Stimulated activated CD8-positive, alpha-beta memory T cell treated with anti-CD3 and anti-CD28 coated beads, Interleukin-2, amount 100 ng/mL, for 48 hours (primary cell): ENCODE measurements around the gene NAPA.
"Not testable (repeated sequence)": the region's sequence is repeated elsewhere in the genome, so short reads cannot be mapped to it uniquely, and the experiment has no call there.

Experiments
- DNase-seq, 2 donors: peaks; one replicate each; pipeline ENCODE4 v3.0.0-alpha.2; 2020; ENCODE audit warnings: low read depth in 2 of 2

Gene NAPA

DNA sequence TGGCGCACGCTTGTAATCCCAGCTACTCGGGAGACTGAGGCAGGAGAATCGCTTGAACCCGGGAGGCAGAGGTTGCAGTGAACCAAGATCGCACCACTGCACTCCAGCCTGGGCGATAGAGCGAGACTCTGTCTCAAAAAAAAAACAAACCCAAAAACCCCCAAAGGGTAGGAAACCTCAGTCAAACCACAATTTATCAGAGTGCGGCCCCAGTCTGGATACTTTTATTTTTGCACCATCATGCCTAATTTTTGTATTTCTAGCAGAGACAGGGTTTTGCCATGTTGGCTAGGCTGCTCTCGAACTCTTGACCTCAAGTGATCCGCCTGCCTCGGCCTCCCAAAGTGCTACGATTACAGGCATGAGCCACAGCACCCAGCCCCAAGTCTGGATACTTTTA, 28.6 kb downstream of the NAPA start:
- DNase-seq, result not testable (repeated sequence)

- no peak for DNase-seq
These were observed 29.7 kb downstream of the NAPA start for GRCh38 chr19:47485210-47485609.

- peak; percentile 85 to 87 for DNase-seq
These were observed 30.8 kb downstream of the NAPA start, which contains the start of gene KPTN for GRCh38 chr19:47483800-47484690. Gene KPTN, minus strand, starts transcription at chr19:47484219. Its CDS starts 59 bp downstream, at chr19:47484160.

GRCh38 chr19:47483200-47483599, 31.7 kb downstream of the NAPA start:
- DNase-seq, result no peak

GRCh38 chr19:47481460-47482052, 33.3 kb downstream of the NAPA start:
- no peak for DNase-seq

DNA sequence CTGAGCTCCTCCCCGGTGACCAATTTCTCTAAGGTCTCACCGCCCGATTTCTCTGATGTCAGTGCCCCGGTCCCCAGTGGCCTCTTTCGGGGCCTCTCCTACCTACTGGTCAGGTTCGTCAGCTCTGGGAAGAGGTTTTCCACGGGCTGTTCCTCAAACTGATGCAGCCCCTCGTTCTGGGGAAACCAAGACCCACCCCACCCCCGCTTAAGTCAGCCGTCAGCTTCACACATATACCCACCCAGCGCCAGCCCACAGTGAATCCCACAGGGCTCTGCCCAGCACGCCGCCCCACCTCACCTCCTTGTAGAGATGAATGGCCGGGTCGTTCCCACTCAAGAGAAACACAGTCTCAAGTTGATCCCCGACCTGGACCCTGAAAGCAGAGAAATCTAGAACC, 34.2 kb downstream of the NAPA start:
- DNase-seq, result no peak

GRCh38 chr19:47479701-47480503, 35.0 kb downstream of the NAPA start:
- DNase-seq, result no peak

DNA sequence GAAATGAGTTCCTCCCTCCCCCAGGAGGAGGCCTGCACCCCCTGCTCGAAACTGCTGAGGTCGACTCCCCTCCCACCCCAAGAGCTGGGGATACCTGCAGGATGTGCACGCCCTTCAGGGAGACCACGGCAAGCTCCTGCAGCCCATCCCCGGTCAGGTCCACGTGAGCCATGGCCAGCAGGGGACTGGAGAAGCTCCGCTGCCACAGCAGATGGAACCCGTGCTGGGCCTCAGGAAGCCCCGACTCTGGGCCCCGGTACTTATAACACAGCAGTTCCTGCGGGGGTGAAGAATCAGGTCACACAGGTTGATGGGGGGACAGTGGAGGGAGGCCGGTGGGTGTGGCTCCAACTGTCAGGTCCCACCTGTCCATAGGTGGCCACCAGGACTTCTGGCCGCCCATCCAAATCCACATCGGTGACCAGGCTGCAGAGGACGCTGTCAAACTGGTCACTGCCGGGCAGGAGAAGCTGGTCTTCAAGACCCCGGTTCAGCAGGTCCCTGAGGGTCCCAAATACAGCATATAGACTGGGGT, 38.4 kb downstream of the NAPA start:
- no peak for DNase-seq

DNA sequence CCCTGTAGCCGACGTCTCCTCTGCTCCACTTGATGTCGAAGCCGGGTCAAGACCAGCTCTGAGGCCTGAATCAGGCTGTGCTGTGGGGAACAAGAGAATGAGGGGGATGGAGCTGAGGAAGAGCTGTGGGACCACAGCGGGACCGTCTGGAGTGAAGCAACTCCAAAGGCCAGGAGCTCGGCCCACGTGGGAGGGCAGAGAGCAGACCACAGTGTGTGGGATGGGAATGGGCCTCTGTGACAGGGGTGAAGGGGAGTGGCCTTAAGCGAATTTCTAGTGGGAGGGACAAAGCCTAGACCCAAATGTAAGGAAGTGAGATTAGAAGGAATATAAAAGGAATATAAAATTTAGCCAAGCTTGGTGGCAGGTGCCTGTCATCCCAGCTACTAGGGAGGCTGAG, 39.4 kb downstream of the NAPA start:
- no peak for DNase-seq

DNA sequence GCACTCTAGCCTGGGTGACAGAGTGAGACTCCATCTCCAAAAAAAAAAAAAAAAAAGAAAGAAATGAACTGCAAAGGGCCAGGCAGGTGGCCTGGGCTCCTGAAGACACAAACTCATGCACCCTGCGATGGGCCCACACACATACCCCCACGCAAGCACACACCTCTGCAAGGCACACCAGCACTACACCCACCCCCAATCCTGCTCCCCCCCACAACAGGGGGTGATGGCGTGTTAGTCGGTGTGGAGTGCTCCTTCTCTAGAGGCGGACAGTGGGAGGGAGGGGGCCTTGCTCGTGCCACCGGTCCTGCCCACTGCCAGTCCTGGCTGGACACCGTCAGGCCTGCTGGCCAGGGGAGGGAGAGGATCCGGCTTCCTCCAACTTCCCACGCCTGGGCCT, 41.5 kb downstream of the NAPA start:
- no peak for DNase-seq

GRCh38 chr19:47471733-47472457, 43.0 kb downstream of the NAPA start, which contains the start of gene SLC8A2:
Gene SLC8A2, minus strand, starts transcription at chr19:47471893. Its CDS starts 5,490 bp downstream, at chr19:47466403.
- DNase-seq, result peak; percentile 18 to 37

GRCh38 chr19:47471381-47471732, 43.5 kb downstream of the NAPA start:
- no peak for DNase-seq

GRCh38 chr19:47470447-47471195, 44.2 kb downstream of the NAPA start:
- DNase-seq, result no peak

DNA sequence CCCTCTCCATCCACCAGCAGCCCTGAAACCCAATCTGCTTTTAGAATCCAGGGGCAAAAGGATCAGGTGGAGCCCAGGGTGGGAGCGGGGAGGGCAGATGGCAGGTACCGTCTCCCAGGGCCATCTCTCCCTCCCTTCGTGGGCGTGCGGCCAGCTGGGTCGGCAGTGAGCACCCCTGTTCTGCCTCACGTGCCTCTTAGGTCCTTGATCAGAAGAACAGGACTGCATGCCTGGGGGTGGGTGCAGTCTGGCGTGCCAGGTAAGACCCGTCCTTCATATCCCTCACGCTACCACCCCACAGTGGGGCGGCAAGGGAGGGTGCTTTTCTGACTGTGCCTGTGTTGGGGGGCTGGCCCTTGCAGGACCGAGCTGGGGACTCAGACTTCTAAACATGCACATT, 45.1 kb downstream of the NAPA start:
- DNase-seq, result no peak

- no peak for DNase-seq
These were observed 45.5 kb downstream of the NAPA start for GRCh38 chr19:47469363-47469700.

- DNase-seq, result no peak
These were observed 46.9 kb downstream of the NAPA start for GRCh38 chr19:47467914-47468313.

- DNase-seq, result no peak
These were observed 48.9 kb downstream of the NAPA start for GRCh38 chr19:47465957-47466356.

- no peak for DNase-seq
These were observed 50.0 kb downstream of the NAPA start for GRCh38 chr19:47464675-47465419.

- no peak for DNase-seq
These were observed 53.0 kb downstream of the NAPA start for GRCh38 chr19:47461876-47462275.

DNA sequence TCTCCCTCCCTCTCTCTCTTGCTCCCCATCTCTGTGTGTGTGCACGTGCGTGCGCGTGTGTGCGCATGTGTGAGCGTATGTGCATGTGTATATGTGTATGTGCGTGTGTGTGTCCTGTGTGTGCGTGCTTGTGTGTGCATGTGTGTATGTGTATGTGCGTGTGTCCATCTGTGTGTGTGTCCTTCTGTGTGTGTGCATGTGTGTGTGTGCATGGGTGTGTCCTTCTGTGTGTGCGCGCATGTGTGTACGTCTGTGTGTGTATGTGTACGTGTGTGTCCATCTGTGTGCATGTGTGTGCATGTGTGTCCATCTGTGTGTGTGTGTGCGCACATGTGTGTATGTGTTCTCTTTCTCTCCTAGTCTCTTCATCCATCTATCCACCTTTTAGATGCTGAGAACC, 55.4 kb downstream of the NAPA start:
- DNase-seq, result no peak
